ENCODE data around the gene ILRUN.

GRCh38 chr6:34717466-34717865 lies 20.9 kb upstream of the ILRUN start:
- no peak for TF ChIP-seq CTCF (IDR thresholded peaks at IDR 0.05)
- TF ChIP-seq POLR2A (IDR thresholded peaks at IDR 0.05), result no peak
- TF ChIP-seq POLR2AphosphoS5 (IDR thresholded peaks at IDR 0.05; ENCODE audit: insufficient read depth in 1 of 2, low read depth in 1 of 2), result no peak
